Caco-2 (cell line): ENCODE measurements around the gene RILPL1. TPM values are rescaled to one million over a fixed set of nuclear protein-coding genes. Genes with fewer than 3 reads are reported as not detected.
A peak's percentile ranks its signal among the peaks of the same experiment; 100 is the strongest.
"Not testable (repeated sequence)": the region's sequence is repeated elsewhere in the genome, so short reads cannot be mapped to it uniquely, and the experiment has no call there.

Experiments used
- BruUV-seq: library from RNA; stranded (reverse); fragments of 400-500 nt; replicated peaks from 2 replicates; lab custom pipeline; 2021; lab: Mats Ljungman, UMichigan
- CTCF ChIA-PET: fragments of 300-600 bp; sonication (Branson Sonifier 250); formaldehyde crosslinking; loops from one replicate; lab custom pipeline; 2022; ENCODE audit warnings: antibody characterized with exemption; lab: Charles Lee
- POLR2A ChIA-PET: fragments of 300-600 bp; sonication (Branson Sonifier 250); formaldehyde crosslinking; loops from one replicate; lab custom pipeline; 2022; ENCODE audit warnings: antibody characterized with exemption; lab: Charles Lee
- DNase-seq, 2 experiments: peaks; one replicate each; pipeline versions ENCODE4 v3.0.0 to v3.0.0-alpha.2; 2020 to 2022
- H3K27me3 ChIP-seq: replicated peaks from 2 replicates; pipeline ENCODE4 v1.6.0; 2011; ENCODE audit warnings: low read length; ENCODE audit not compliant: control insufficient read depth, insufficient read depth
- H3K36me3 ChIP-seq: 2 replicates; pipeline ENCODE4 v1.5.1; 2011; ENCODE audit warnings: low read length; ENCODE audit not compliant: control insufficient read depth, insufficient read depth
- H3K4me1 ChIP-seq: fragments of 250-450 bp; sonication (Bioruptor Pico); 2 replicates; pipeline ENCODE4 v1.5.1; 2020; ENCODE audit warnings: mild to moderate bottlenecking
- H3K4me3 ChIP-seq: 2 replicates; pipeline ENCODE4 v1.5.1; 2011; ENCODE audit warnings: low read depth, mild to moderate bottlenecking, control low read depth, low read length
- H3K9me3 ChIP-seq: fragments of 250-450 bp; sonication (Bioruptor Pico); 2 replicates; pipeline ENCODE4 v1.5.1; 2020; ENCODE audit warnings: mild to moderate bottlenecking, moderate library complexity
- H3K27ac Mint-ChIP-seq: one replicate; pipeline ENCODE4 v1.8.0; 2022; ENCODE audit warnings: mixed read lengths; ENCODE audit not compliant: unreplicated experiment
- H3K27me3 Mint-ChIP-seq: one replicate; pipeline ENCODE4 v1.8.0; 2022; ENCODE audit warnings: mixed read lengths; ENCODE audit not compliant: insufficient read depth, unreplicated experiment
- H3K36me3 Mint-ChIP-seq: one replicate; pipeline ENCODE4 v1.8.0; 2022; ENCODE audit warnings: mild to moderate bottlenecking, mixed read lengths; ENCODE audit not compliant: insufficient read depth, unreplicated experiment
- H3K4me1 Mint-ChIP-seq: one replicate; pipeline ENCODE4 v1.8.0; 2022; ENCODE audit warnings: low read depth, mixed read lengths; ENCODE audit not compliant: unreplicated experiment
- H3K4me3 Mint-ChIP-seq: one replicate; pipeline ENCODE4 v1.8.0; 2022; ENCODE audit warnings: mild to moderate bottlenecking, moderate library complexity, mixed read lengths; ENCODE audit not compliant: unreplicated experiment
- H3K9me3 Mint-ChIP-seq: one replicate; pipeline ENCODE4 v1.8.0; 2022; ENCODE audit warnings: mixed read lengths; ENCODE audit not compliant: unreplicated experiment
- CTCF ChIP-seq, 2 experiments: fragments of 200-600 bp in 1 of 2; IDR thresholded peaks; 1 replicate in 1 of 2; 2 replicates in 1 of 2; pipeline versions ENCODE4 v1.5.1 to v1.8.0; 2011 to 2022; ENCODE audit warnings: antibody characterized with exemption in 1 of 2, control low read depth in 1 of 2, inconsistent platforms in 1 of 2, low read depth in 1 of 2, low read length in 1 of 2, mild to moderate bottlenecking in 1 of 2, moderate library complexity in 1 of 2; ENCODE audit not compliant: insufficient read depth in 1 of 2, severe bottlenecking in 1 of 2, unreplicated experiment in 1 of 2
- intact Hi-C: fragments of 100-400 bp; cut with micrococcal nuclease; formaldehyde crosslinking; loops from one replicate; pipeline ENCODE4 v1.10.0; 2022; ENCODE audit not compliant: unreplicated experiment
- total RNA-seq: library from RNA; stranded (reverse); gene quantifications from 2 replicates; pipeline ENCODE4 v1.2.3, GENCODE V29; 2022

The RILPL1 gene
- total RNA-seq, 1 experiment from 2014 or later = 16.2 TPM

GRCh38 chr12:123436017-123436964 lies 97.2 kb downstream of the RILPL1 start, which contains the start of gene RILPL2:
TSS of gene RILPL2 (minus strand) at chr12:123436684. CDS start at chr12:123436420, 264 bp downstream.
- POLR2A ChIA-PET = interaction anchor here (0.5 kb wide), 1 partner anchor 148 kb away, joined by 3 read pairs; the partner anchor contains the start of gene TMED2
- no peaks in the 10 kb centered on the region for H3K27me3 Mint-ChIP-seq
- TSS peak; percentile 54 for BruUV-seq
- intact Hi-C loops = loop anchor here (1.0 to 5.0 kb wide), 2 partner anchors 22 to 146 kb away; partner anchors contain the start of genes SNRNP35 and TMED2
- H3K4me1 ChIP-seq = no peaks in the 10 kb centered on the region
- peak within 1 kb of the TSS; percentile 92 for H3K4me3 Mint-ChIP-seq
- H3K9me3 ChIP-seq = no peaks in the 10 kb centered on the region
- no peaks in the 10 kb centered on the region for H3K36me3 Mint-ChIP-seq
- H3K27me3 ChIP-seq = no peaks in the 10 kb centered on the region
- no peaks in the 10 kb centered on the region for H3K36me3 ChIP-seq
- CTCF ChIA-PET = interaction anchor here (0.6 to 0.7 kb wide), 2 partner anchors 34 to 210 kb away, joined by 3 to 5 read pairs; no protein-coding TSS in a partner anchor
- H3K4me1 Mint-ChIP-seq = no peaks in the 10 kb centered on the region
- peak within 1 kb of the TSS; percentile 86 for H3K4me3 ChIP-seq
- DNase-seq = peak; percentile 78 to 86
- no peaks in the 10 kb centered on the region for H3K9me3 Mint-ChIP-seq
- peak in 1 of 2 experiments; percentile 16 for TF ChIP-seq CTCF (IDR thresholded peaks at IDR 0.05; ENCODE audit: insufficient read depth in 1 of 2, low read depth in 1 of 2, low read length in 1 of 2, severe bottlenecking in 1 of 2, unreplicated experiment in 1 of 2)
- H3K27ac Mint-ChIP-seq = peak within 1 kb of the TSS; percentile 89

- ChIA-PET POLR2A (interaction anchor here (0.5 kb wide), 1 partner anchor 149 kb away, joined by 3 read pairs; the partner anchor contains the start of gene TMED2), CTCF (interaction anchor here (0.6 to 0.7 kb wide), 2 partner anchors 35 to 210 kb away, joined by 3 to 5 read pairs; no protein-coding TSS in a partner anchor)
- Mint-ChIP-seq H3K36me3 (peaks cover 6% of the 10 kb centered on the region), H3K4me3 (peak overlapping the region; percentile 92), H3K4me1 (no peaks in the 10 kb centered on the region), H3K27me3 (no peaks in the 10 kb centered on the region), H3K9me3 (no peaks in the 10 kb centered on the region), H3K27ac (peak overlapping the region; percentile 89)
- TF ChIP-seq CTCF (IDR thresholded peaks at IDR 0.05; ENCODE audit: insufficient read depth in 1 of 2, low read depth in 1 of 2, low read length in 1 of 2, severe bottlenecking in 1 of 2, unreplicated experiment in 1 of 2) = no peak
- BruUV-seq = no TSS peak
- Histone ChIP-seq H3K9me3 (no peaks in the 10 kb centered on the region), H3K27me3 (no peaks in the 10 kb centered on the region), H3K36me3 (no peaks in the 10 kb centered on the region), H3K4me1 (no peaks in the 10 kb centered on the region), H3K4me3 (peak overlapping the region; percentile 86)
- intact Hi-C loops = loop anchor here (1.0 to 5.0 kb wide), 3 partner anchors 22 to 147 kb away; partner anchors contain the start of genes SNRNP35 and TMED2
- no peak for DNase-seq
These were observed 97.9 kb downstream of the RILPL1 start for GRCh38 chr12:123435636-123436016.

- TF ChIP-seq CTCF (IDR thresholded peaks at IDR 0.05; ENCODE audit: insufficient read depth in 1 of 2, low read depth in 1 of 2, low read length in 1 of 2, severe bottlenecking in 1 of 2, unreplicated experiment in 1 of 2) = no peak
- no peak overlapping the region for H3K4me3 Mint-ChIP-seq
- no peak overlapping the region for H3K27ac Mint-ChIP-seq
- peaks cover 7% of the 10 kb centered on the region for H3K36me3 Mint-ChIP-seq
- CTCF ChIA-PET = no interaction called here
- no peaks in the 10 kb centered on the region for H3K9me3 ChIP-seq
- H3K4me3 ChIP-seq = no peak overlapping the region
- no peaks in the 10 kb centered on the region for H3K4me1 Mint-ChIP-seq
- no peaks in the 10 kb centered on the region for H3K4me1 ChIP-seq
- no peaks in the 10 kb centered on the region for H3K9me3 Mint-ChIP-seq
- H3K36me3 ChIP-seq = no peaks in the 10 kb centered on the region
- intact Hi-C loops = no loop called here
- H3K27me3 ChIP-seq = no peaks in the 10 kb centered on the region
- POLR2A ChIA-PET = interaction anchor here (0.8 kb wide), 1 partner anchor 68 kb away, joined by 5 read pairs; no protein-coding TSS in a partner anchor
- no peaks in the 10 kb centered on the region for H3K27me3 Mint-ChIP-seq
- TSS peak; percentile 16 for BruUV-seq
- DNase-seq = no peak
These were observed 99.9 kb downstream of the RILPL1 start for GRCh38 chr12:123433615-123434014.

GRCh38 chr12:123431951-123432817 lies 101.3 kb downstream of the RILPL1 start:
- H3K4me1 ChIP-seq, H3K27me3 Mint-ChIP-seq, POLR2A ChIA-PET, H3K27me3 ChIP-seq, H3K4me1 Mint-ChIP-seq, CTCF ChIA-PET, H3K36me3 ChIP-seq, DNase-seq, H3K9me3 Mint-ChIP-seq, intact Hi-C loops, H3K36me3 Mint-ChIP-seq, H3K4me3 Mint-ChIP-seq, H3K9me3 ChIP-seq, H3K4me3 ChIP-seq, BruUV-seq, H3K27ac Mint-ChIP-seq: not testable (repeated sequence)
